ENCODE results near the gene DIS3L.

Gene DIS3L

DNA sequence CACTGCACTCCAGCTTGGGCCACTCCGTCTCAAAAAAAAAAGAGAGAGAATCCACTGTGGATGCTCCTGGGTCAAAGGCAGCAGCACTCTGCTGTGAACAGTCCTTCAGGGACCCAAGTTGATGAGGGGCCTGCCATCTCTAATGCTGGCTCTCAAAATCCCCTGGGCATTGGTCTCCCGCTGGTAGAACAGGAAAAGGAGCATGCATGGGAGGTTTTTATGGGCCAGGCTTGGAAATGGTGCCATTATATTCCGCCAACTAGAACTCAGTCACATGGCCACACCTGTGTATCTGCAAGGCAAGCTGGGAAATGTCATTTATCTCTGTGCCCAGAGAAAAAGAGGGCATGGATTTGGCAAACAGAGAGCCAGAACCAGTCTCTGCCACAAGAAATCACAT lies 3.4 kb upstream of the DIS3L start:
- DNase-seq (ENCODE audit: low read depth), result no peak
- H3K4me3 ChIP-seq (ENCODE audit: control insufficient read depth, low read depth, low read length), result no peak overlapping the region
- TF ChIP-seq, protein P1, sequence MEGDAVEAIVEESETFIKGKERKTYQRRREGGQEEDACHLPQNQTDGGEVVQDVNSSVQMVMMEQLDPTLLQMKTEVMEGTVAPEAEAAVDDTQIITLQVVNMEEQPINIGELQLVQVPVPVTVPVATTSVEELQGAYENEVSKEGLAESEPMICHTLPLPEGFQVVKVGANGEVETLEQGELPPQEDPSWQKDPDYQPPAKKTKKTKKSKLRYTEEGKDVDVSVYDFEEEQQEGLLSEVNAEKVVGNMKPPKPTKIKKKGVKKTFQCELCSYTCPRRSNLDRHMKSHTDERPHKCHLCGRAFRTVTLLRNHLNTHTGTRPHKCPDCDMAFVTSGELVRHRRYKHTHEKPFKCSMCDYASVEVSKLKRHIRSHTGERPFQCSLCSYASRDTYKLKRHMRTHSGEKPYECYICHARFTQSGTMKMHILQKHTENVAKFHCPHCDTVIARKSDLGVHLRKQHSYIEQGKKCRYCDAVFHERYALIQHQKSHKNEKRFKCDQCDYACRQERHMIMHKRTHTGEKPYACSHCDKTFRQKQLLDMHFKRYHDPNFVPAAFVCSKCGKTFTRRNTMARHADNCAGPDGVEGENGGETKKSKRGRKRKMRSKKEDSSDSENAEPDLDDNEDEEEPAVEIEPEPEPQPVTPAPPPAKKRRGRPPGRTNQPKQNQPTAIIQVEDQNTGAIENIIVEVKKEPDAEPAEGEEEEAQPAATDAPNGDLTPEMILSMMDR (IDR thresholded peaks at IDR 0.05; ENCODE audit: control insufficient read depth, insufficient read depth, low read depth, low read length, missing control alignments), result no peak

DNA sequence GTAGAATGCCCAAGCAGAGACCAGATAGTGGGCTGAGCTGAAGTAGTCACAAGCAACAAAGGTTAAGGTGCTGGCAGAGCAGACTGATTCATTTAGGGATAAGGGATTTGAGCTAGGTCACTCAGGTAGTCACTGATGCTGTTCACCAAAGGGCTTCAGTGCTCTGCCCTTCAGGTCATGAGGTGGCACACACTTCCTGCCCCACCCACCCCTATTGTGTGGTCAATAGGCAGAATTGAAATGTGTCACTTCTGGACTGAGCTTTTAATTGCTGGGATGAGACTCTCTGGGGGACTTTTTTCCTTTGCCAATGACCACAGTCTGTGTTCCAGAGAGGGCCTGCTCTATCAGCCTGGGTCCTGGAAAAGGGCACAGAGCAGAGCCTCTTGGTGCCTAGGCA lies 2.9 kb upstream of the DIS3L start:
- DNase-seq (ENCODE audit: low read depth), result no peak

DNA sequence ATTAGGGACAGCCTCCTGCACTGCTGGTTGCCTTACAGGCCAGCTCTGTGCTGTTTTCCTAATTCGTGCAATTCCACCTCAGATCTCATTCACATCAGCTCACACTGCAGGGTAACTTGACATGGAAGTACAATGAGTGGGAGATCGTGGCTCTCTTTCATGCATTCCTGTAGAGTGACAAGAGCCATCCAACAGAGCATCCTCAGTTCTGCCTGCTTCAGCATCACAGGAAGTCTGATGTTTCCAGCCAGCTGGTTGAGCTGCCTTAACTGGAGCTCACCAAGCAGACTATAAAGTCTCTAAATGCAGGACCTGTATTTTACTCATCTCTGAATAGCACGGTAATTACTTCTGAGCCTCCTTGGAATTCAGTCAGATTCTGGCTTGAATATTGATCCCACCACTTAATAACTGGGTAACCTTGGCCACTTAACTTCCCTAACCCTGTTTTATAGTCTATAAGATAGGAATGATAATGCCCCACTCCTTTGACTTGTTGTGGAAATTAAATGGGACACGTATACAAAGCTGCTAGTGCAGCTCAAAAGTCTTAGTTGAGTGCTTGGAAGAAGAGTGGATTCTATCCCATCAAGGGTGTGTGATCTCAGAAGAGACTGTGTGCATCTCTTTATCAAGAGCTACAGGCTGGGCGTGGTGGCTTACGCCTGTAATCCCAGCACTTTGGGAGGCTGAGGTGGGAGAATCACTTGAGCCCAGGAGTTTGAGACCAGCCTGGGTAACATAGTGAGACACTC lies 1.4 kb upstream of the DIS3L start:
- TF ChIP-seq, protein P1 (IDR thresholded peaks at IDR 0.05; ENCODE audit: control insufficient read depth, insufficient read depth, low read depth, low read length, missing control alignments), result no peak
- no peak for DNase-seq (ENCODE audit: low read depth)
- H3K4me3 ChIP-seq (ENCODE audit: control insufficient read depth, low read depth, low read length), result no peak overlapping the region

More for the DNA sequence above, 2.9 kb upstream of the DIS3L start:
- TF ChIP-seq, protein P1 (IDR thresholded peaks at IDR 0.05; ENCODE audit: control insufficient read depth, insufficient read depth, low read depth, low read length, missing control alignments), result no peak
- no peak overlapping the region for H3K4me3 ChIP-seq (ENCODE audit: control insufficient read depth, low read depth, low read length)

DNA sequence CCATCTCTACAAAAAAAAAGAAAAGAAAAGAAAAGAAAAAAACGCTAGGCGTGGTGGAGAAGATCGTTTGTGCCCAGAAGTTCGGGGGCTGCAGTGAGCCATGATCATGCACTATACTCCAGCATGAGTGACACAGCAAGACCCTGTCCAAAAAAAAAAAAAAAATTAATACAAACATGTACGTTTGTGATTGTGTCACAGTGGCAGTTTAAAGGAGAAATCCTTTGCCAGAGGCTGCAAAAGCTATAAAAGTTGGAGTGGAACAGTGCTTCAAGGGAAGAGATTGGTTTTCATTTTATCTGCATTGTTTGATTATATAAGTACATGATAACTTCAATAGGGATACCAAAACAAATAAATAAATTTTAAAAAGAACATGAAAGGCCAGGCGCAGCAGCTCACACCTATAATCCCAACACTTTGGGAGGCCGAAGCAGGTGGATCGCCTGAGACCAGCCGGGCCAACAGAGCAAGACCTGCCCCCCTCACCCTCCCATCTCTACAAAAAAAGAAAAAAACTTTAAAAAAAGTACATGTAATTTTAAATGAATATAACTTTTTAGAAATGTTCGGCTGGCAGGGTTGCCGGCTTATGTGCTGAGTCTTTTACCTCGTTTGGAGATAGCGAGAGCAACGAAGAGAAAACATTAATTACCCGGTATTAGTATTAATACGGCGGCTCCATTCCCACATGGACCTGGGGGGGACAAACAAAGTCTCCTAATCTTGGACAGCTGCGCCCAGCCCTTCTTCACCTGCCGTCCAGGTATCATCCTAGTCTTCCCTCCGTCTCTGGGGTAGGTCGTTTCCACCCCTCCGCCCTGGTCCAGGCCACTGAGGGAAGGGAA lies 573 bp upstream of the DIS3L start:
- H3K4me3 ChIP-seq (ENCODE audit: control insufficient read depth, low read depth, low read length), result peak overlapping the region; percentile 66
- no peak for DNase-seq (ENCODE audit: low read depth)
- TF ChIP-seq, protein P1 (IDR thresholded peaks at IDR 0.05; ENCODE audit: control insufficient read depth, insufficient read depth, low read depth, low read length, missing control alignments), result no peak

DNA sequence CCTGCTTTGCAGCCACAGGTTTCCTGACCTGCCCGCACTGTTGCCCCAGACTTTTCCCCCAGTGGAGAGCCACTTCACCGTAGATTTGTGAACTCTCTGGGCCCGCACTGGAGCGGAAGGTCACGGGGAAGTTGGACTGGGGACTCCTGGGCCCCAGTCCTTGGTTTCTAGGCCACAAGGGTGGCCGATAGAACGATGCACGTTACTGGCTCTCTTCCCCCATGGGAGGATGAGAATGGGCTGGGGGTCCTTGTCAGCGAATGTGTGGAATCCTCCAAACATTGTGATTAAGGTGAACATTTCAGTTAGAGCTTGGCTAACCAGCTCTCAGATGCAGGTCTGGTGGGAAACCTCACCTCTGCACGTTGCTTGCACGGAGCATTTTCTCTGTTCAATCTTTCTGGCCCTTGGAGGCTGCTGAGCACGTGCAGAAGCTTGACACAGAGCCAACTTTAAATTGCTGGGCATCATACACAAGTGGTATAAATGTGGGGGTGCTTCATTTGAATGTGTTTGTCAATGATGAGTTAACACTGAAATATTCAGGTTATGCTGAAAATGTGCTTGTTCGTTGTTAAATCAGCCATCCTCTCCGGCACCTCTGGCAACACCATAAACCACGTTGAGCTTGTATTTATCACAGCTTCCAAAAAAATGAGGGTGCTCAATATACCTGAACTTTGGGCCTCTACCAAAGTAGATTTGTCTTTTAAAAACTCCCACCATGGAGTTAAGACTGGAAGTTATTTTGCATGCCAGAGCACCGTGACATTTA lies 976 bp downstream of the DIS3L start:
- TF ChIP-seq, protein P1 (IDR thresholded peaks at IDR 0.05; ENCODE audit: control insufficient read depth, insufficient read depth, low read depth, low read length, missing control alignments), result no peak
- peak; percentile 47 for DNase-seq (ENCODE audit: low read depth)

DNA sequence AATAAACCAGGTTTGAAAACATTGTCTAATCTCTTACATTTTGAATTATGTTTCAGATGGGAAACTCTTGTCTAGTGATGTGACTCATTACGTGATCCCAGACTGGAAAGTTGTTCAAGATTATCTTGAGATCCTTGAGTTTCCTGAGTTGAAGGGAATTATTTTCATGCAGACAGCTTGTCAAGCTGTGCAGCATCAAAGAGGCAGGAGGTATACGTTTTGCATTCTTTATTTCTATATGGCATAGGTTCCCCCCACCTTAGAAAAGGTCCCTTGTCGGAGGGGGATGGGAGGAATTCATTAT lies 1.5 kb downstream of the DIS3L start:
- H3K4me3 ChIP-seq (ENCODE audit: control insufficient read depth, low read depth, low read length), result no peak overlapping the region
- no peak for DNase-seq (ENCODE audit: low read depth)

More for the DNA sequence above, 976 bp downstream of the DIS3L start:
- peak overlapping the region; percentile 66 for H3K4me3 ChIP-seq (ENCODE audit: control insufficient read depth, low read depth, low read length)

More for the DNA sequence above, 1.5 kb downstream of the DIS3L start:
- TF ChIP-seq, protein P1 (IDR thresholded peaks at IDR 0.05; ENCODE audit: control insufficient read depth, insufficient read depth, low read depth, low read length, missing control alignments), result no peak
